PFSK-1 (cell line): ENCODE measurements around the gene PBX3.

Experiments used
- POLR2AphosphoS5 ChIP-seq: IDR thresholded peaks from 2 replicates; pipeline ENCODE4 v1.6.1; 2012; ENCODE audit warnings: low read depth, mild to moderate bottlenecking, control low read depth, low read length, moderate library complexity
- TAF1 ChIP-seq: IDR thresholded peaks from 2 replicates; pipeline ENCODE4 v1.6.1; 2012; ENCODE audit warnings: low read length, control low read depth, borderline replicate concordance; ENCODE audit not compliant: insufficient read depth

- TF ChIP-seq TAF1 (no peak), POLR2AphosphoS5 (no peak)
Observed at GRCh38 chr9:125948887-125949596, 201.9 kb downstream of the PBX3 start.
